GM23338 (cell line): ENCODE data around the gene FRMPD1. TPM values are rescaled to one million over a fixed set of nuclear protein-coding genes. Genes with fewer than 3 reads are reported as not detected.

Experiments used
- ATAC-seq: fragments of 200-7000 bp; cut with Tn5 transposase; 3 replicates; pipeline ENCODE4 v1.9.1; 2020
- DNase-seq: peaks from one replicate; pipeline ENCODE4 v3.0.0-alpha.2; 2015; ENCODE audit warnings: low spot score
- H2AFZ ChIP-seq: fragments of 200-600 bp; sonication (generic); 2 replicates; pipeline ENCODE4 v1.8.0; 2016; ENCODE audit warnings: antibody characterized with exemption, mild to moderate bottlenecking, moderate library complexity
- H3F3A ChIP-seq: fragments of 200-600 bp; sonication (generic); replicated peaks from 2 replicates; pipeline ENCODE4 v1.8.0; 2017; ENCODE audit warnings: antibody characterized with exemption, mixed run types, low read depth
- H3K27ac ChIP-seq: fragments of 200-600 bp; sonication (generic); 2 replicates; pipeline ENCODE4 v1.6.1; 2016; ENCODE audit warnings: low read depth
- H3K27me3 ChIP-seq: fragments of 200-600 bp; sonication (generic); 2 replicates; pipeline ENCODE4 v1.8.0; 2016; ENCODE audit warnings: mild to moderate bottlenecking, mixed run types, moderate library complexity; ENCODE audit not compliant: insufficient read depth
- H3K36me3 ChIP-seq: fragments of 200-600 bp; sonication (generic); 2 replicates; pipeline ENCODE4 v1.8.0; 2016; ENCODE audit warnings: mild to moderate bottlenecking; ENCODE audit not compliant: insufficient read depth
- H3K4me1 ChIP-seq: fragments of 200-600 bp; sonication (generic); 2 replicates; pipeline ENCODE4 v1.8.0; 2016; ENCODE audit warnings: mild to moderate bottlenecking, moderate library complexity; ENCODE audit not compliant: insufficient read depth
- H3K4me2 ChIP-seq: fragments of 200-600 bp; sonication (generic); 2 replicates; pipeline ENCODE4 v1.7.1; 2017; ENCODE audit warnings: mixed run types
- H3K4me3 ChIP-seq: fragments of 200-600 bp; sonication (generic); 2 replicates; pipeline ENCODE4 v1.6.1; 2016; ENCODE audit warnings: mixed run types
- H3K79me2 ChIP-seq: fragments of 200-600 bp; sonication (generic); replicated peaks from 2 replicates; pipeline ENCODE4 v1.8.0; 2017; ENCODE audit warnings: mild to moderate bottlenecking; ENCODE audit not compliant: insufficient read depth
- H3K9me2 ChIP-seq: fragments of 200-600 bp; sonication (generic); 2 replicates; pipeline ENCODE4 v1.8.0; 2017; ENCODE audit not compliant: insufficient read depth
- H4K20me1 ChIP-seq: fragments of 200-600 bp; sonication (generic); replicated peaks from 2 replicates; pipeline ENCODE4 v1.8.0; 2017; ENCODE audit warnings: mild to moderate bottlenecking; ENCODE audit not compliant: insufficient read depth
- H3K27ac Mint-ChIP-seq: 2 replicates; pipeline ENCODE4 v1.8.0; 2020; ENCODE audit warnings: inconsistent platforms, mild to moderate bottlenecking, moderate library complexity, mixed read lengths
- H3K27me3 Mint-ChIP-seq: 3 replicates; pipeline ENCODE4 v1.8.0; 2022; ENCODE audit warnings: low read depth, mild to moderate bottlenecking, moderate library complexity, mixed read lengths, inconsistent platforms; ENCODE audit not compliant: insufficient read depth, poor library complexity
- H3K36me3 Mint-ChIP-seq: 3 replicates; pipeline ENCODE4 v1.8.0; 2021; ENCODE audit warnings: low read depth, mild to moderate bottlenecking, inconsistent platforms, moderate library complexity, mixed read lengths
- H3K4me1 Mint-ChIP-seq: 3 replicates; pipeline ENCODE4 v1.8.0; 2020; ENCODE audit warnings: mild to moderate bottlenecking, inconsistent platforms, mixed read lengths
- H3K4me3 Mint-ChIP-seq: 3 replicates; pipeline ENCODE4 v1.8.0; 2021; ENCODE audit warnings: moderate library complexity, mild to moderate bottlenecking, inconsistent platforms, mixed read lengths
- H3K9me3 Mint-ChIP-seq: 3 replicates; pipeline ENCODE4 v1.8.0; 2020; ENCODE audit warnings: moderate library complexity, mild to moderate bottlenecking, inconsistent platforms, mixed read lengths
- CREB1 ChIP-seq: fragments of 250-450 bp; sonication (Bioruptor Pico); IDR thresholded peaks from 2 replicates; pipeline ENCODE4 v1.5.0; 2020; ENCODE audit warnings: low read depth, mild to moderate bottlenecking, moderate library complexity
- ETS1 ChIP-seq: IDR thresholded peaks from 2 replicates; pipeline ENCODE4 v1.6.1; 2016; ENCODE audit warnings: antibody characterized with exemption
- EZH2 ChIP-seq: fragments of 200-600 bp; sonication (generic); IDR thresholded peaks from one replicate; pipeline ENCODE4 v1.8.0; 2017; ENCODE audit warnings: antibody characterized with exemption, mild to moderate bottlenecking, low read depth; ENCODE audit not compliant: unreplicated experiment
- EZH2phosphoT487 ChIP-seq: fragments of 200-600 bp; sonication (generic); IDR thresholded peaks from one replicate; pipeline ENCODE4 v1.8.1; 2018; ENCODE audit warnings: antibody characterized with exemption; ENCODE audit not compliant: unreplicated experiment
- JUNB ChIP-seq: IDR thresholded peaks from one replicate; pipeline ENCODE4 v1.6.1; 2016; ENCODE audit warnings: antibody characterized with exemption; ENCODE audit not compliant: unreplicated experiment
- NANOG ChIP-seq: IDR thresholded peaks from 2 replicates; pipeline ENCODE4 v1.6.1; 2016; ENCODE audit warnings: antibody characterized with exemption, borderline replicate concordance
- POLR2AphosphoS5 ChIP-seq: IDR thresholded peaks from 2 replicates; pipeline ENCODE4 v1.6.1; 2016; ENCODE audit warnings: antibody characterized with exemption, low read depth
- ZNF114 ChIP-seq: fragments of 250-450 bp; sonication (Bioruptor Pico); IDR thresholded peaks from 2 replicates; pipeline ENCODE4 v1.5.0; 2020; ENCODE audit warnings: mild to moderate bottlenecking, moderate library complexity
- ZNF331 ChIP-seq: fragments of 250-450 bp; sonication (Bioruptor Pico); IDR thresholded peaks from 2 replicates; pipeline ENCODE4 v1.5.0; 2020; ENCODE audit warnings: low read depth, mild to moderate bottlenecking, moderate library complexity
- ZNF462 ChIP-seq: fragments of 250-450 bp; sonication (Bioruptor Pico); IDR thresholded peaks from 2 replicates; pipeline ENCODE4 v1.5.0; 2020; ENCODE audit warnings: mild to moderate bottlenecking, moderate library complexity
- polyA plus RNA-seq: library from polyadenylated mRNA; unstranded; fragments of >200 nt; fragmentation: Nextera tagmentation; extraction: Ambion mirVana; gene quantifications from 2 replicates; pipeline ENCODE4 v1.2.1, GENCODE V29; 2016
- total RNA-seq: library from RNA; depleted of rRNA; stranded (reverse); fragments of >200 nt; shearing (Covaris generic); gene quantifications from 2 replicates; pipeline ENCODE4 v1.2.3, GENCODE V29; 2014

Gene FRMPD1
- total and polyA plus RNA-seq, 2 experiments from 2014 or later: 0.23 to 0.63 TPM

GRCh38 chr9:37705787-37706186 lies 55.0 kb downstream of the FRMPD1 start:
- Histone ChIP-seq H2AFZ (no peak overlapping the region), H3F3A (no peaks in the 10 kb centered on the region), H3K4me2 (no peak overlapping the region), H3K79me2 (no peaks in the 10 kb centered on the region), H3K27ac (no peak overlapping the region), H3K9me2 (no peaks in the 10 kb centered on the region), H3K27me3 (no peaks in the 10 kb centered on the region), H3K4me3 (no peak overlapping the region), H3K4me1 (no peaks in the 10 kb centered on the region), H4K20me1 (no peaks in the 10 kb centered on the region), H3K36me3 (no peaks in the 10 kb centered on the region)
- H3K36me3 Mint-ChIP-seq: no peaks in the 10 kb centered on the region
- no peak overlapping the region for H3K4me3 Mint-ChIP-seq
- H3K27ac Mint-ChIP-seq: no peak overlapping the region
- ATAC-seq: no peak
- no peaks in the 10 kb centered on the region for H3K27me3 Mint-ChIP-seq
- TF ChIP-seq EZH2 (no peak), EZH2phosphoT487 (no peak), POLR2AphosphoS5 (no peak), ZNF331 (CRISPR knock-in tag) (no peak), ETS1 (no peak), ZNF462 (CRISPR knock-in tag) (no peak), CREB1 (CRISPR knock-in tag) (no peak), ZNF114 (CRISPR knock-in tag) (no peak), JUNB (no peak), NANOG (no peak)
- no peak for DNase-seq
- no peaks in the 10 kb centered on the region for H3K4me1 Mint-ChIP-seq
- no peaks in the 10 kb centered on the region for H3K9me3 Mint-ChIP-seq
